HepG2 (cell line): ENCODE data around the gene TTLL8. TPM values are rescaled to one million over a fixed set of nuclear protein-coding genes. Genes with fewer than 3 reads are reported as not detected.

Source experiments
- ATM ChIP-seq: fragments of 450-650 bp; IDR thresholded peaks from 2 replicates; pipeline ENCODE4 v1.7.1; 2017; ENCODE audit warnings: mild to moderate bottlenecking, borderline replicate concordance
- ATRX ChIP-seq: sonication (generic); formaldehyde crosslinking; IDR thresholded peaks from 2 replicates; pipeline ENCODE4 v1.4.0; 2020; ENCODE audit warnings: missing genetic modification reagents, borderline replicate concordance
- BCLAF1 ChIP-seq: fragments of 450-650 bp; IDR thresholded peaks from 2 replicates; pipeline ENCODE4 v1.6.1; 2017; ENCODE audit warnings: mild to moderate bottlenecking
- EHMT2 ChIP-seq: fragments of 200-600 bp; sonication (generic); IDR thresholded peaks from 2 replicates; pipeline ENCODE4 v1.7.0; 2017; ENCODE audit warnings: antibody characterized with exemption, low read depth, low read length, borderline replicate concordance
- KMT2A ChIP-seq: sonication (generic); formaldehyde crosslinking; IDR thresholded peaks from 2 replicates; pipeline ENCODE4 v1.4.0; 2020; ENCODE audit warnings: missing genetic modification reagents
- MAF1 ChIP-seq: sonication (generic); formaldehyde crosslinking; IDR thresholded peaks from 2 replicates; pipeline ENCODE4 v1.5.0; 2020; ENCODE audit warnings: missing genetic modification reagents, borderline replicate concordance
- MLXIP ChIP-seq: sonication (generic); formaldehyde crosslinking; IDR thresholded peaks from 2 replicates; pipeline ENCODE4 v1.9.0; 2021; ENCODE audit warnings: missing genetic modification reagents, borderline replicate concordance
- MNT ChIP-seq: fragments of 450-650 bp; IDR thresholded peaks from 2 replicates; pipeline ENCODE4 v1.6.1; 2016
- NAIF1 ChIP-seq: sonication (generic); formaldehyde crosslinking; IDR thresholded peaks from 2 replicates; pipeline ENCODE4 v1.5.0; 2020; ENCODE audit warnings: mild to moderate bottlenecking, missing genetic modification reagents, borderline replicate concordance
- REXO4 ChIP-seq: sonication (generic); formaldehyde crosslinking; IDR thresholded peaks from 2 replicates; pipeline ENCODE4 v1.8.0; 2022; ENCODE audit warnings: missing genetic modification reagents, mild to moderate bottlenecking, borderline replicate concordance
- SMYD3 ChIP-seq: sonication (generic); formaldehyde crosslinking; IDR thresholded peaks from 2 replicates; pipeline ENCODE4 v1.8.1; 2023; ENCODE audit warnings: mild to moderate bottlenecking, missing genetic modification reagents
- TMF1 ChIP-seq: sonication (generic); formaldehyde crosslinking; IDR thresholded peaks from 2 replicates; pipeline ENCODE4 v1.8.1; 2022; ENCODE audit warnings: low read depth, missing genetic modification reagents
- ZFP90 ChIP-seq: sonication (generic); formaldehyde crosslinking; IDR thresholded peaks from 2 replicates; pipeline ENCODE4 v1.8.0; 2022; ENCODE audit warnings: missing genetic modification reagents, mild to moderate bottlenecking, inconsistent platforms, borderline replicate concordance
- ZKSCAN8 ChIP-seq: IDR thresholded peaks from 2 replicates; pipeline ENCODE4 v1.6.1; 2016; ENCODE audit warnings: borderline replicate concordance, missing genetic modification reagents, missing compliant biosample characterization
- ZNF142 ChIP-seq: sonication (generic); formaldehyde crosslinking; IDR thresholded peaks from 2 replicates; pipeline ENCODE4 v1.4.0; 2020; ENCODE audit warnings: missing genetic modification reagents
- polyA plus RNA-seq, 8 experiments: library from polyadenylated mRNA; depleted of rRNA in 3 of 8; stranded (reverse) in 7 of 8; unstranded in 1 of 8; fragments of >200 nt; fragmentation: Illumina TruSeq in 4 of 8; extraction: Trizol in 4 of 8; gene quantifications; 2 replicates each; pipeline versions ENCODE4 v1.2.1 to v1.2.3, GENCODE V29; 2011 to 2016; ENCODE audit warnings: low read depth in 4 of 8, missing spikeins in 1 of 8, mixed read lengths in 1 of 8; ENCODE audit not compliant: insufficient read depth in 1 of 8
- total RNA-seq, 5 experiments: library from RNA; depleted of rRNA; stranded (reverse); fragments of >200 nt; fragmentation: Illumina TruSeq; extraction: Trizol; gene quantifications; 2 replicates each; pipeline ENCODE4 v1.2.3, GENCODE V29; 2016; ENCODE audit warnings: low read depth in 1 of 5

TTLL8 gene
- total and polyA plus RNA-seq, 2 of the 13 experiments (the other 11 are each of a cell fraction or from before 2014, with no cell fraction given) = not detected

- TF ChIP-seq ZNF142 (CRISPR knock-in tag) (no peak), MNT (no peak), ATRX (CRISPR knock-in tag) (no peak), ZKSCAN8 (no peak), EHMT2 (no peak), NAIF1 (CRISPR knock-in tag) (no peak), SMYD3 (no peak), MLXIP (CRISPR knock-in tag) (no peak), MAF1 (CRISPR knock-in tag) (no peak), BCLAF1 (no peak), ZFP90 (no peak), TMF1 (no peak), ATM (no peak), REXO4 (CRISPR knock-in tag) (no peak), KMT2A (CRISPR knock-in tag) (no peak)
Measured at GRCh38 chr22:50030297-50031188, 27.6 kb downstream of the TTLL8 start (continued).
